ENCODE measurements around the gene EPB41L4B. TPM values are rescaled to one million over a fixed set of nuclear protein-coding genes. Genes with fewer than 3 reads are reported as not detected.

The EPB41L4B gene
- total RNA-seq, 2 donors from 2014 or later = 0.27 to 1.1 TPM

DNA sequence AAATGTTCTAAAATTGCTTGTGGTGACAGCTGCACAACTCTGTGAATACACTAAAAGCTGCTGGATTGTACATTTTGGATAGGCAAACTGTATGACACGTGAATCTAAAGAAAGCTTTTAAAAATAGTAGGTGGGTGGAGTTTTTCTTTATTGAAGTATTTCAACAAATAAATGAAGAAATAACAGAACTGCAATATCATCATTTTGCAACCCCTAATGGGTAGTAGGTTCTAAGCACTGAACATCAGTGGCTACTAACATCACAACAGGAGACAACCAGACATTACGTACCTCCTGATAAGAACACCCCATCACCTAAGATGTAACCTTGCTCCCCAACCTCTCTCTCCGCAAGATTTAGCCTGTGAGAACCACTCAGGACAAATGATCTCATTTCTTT is 38.6 kb downstream of the EPB41L4B start:
- DNase-seq (ENCODE audit: low spot score) (no peak), ATAC-seq (ENCODE audit: insufficient number of reproducible peaks, low FRiP score, low read depth) (no peak)
- Histone ChIP-seq H3K4me3 (no peak overlapping the region), H3K27me3 (replicated peaks; ENCODE audit: insufficient read depth) (no peaks in the 10 kb centered on the region), H3K27ac (no peak overlapping the region), H3K9me3 (no peaks in the 10 kb centered on the region), H3K4me1 (ENCODE audit: control insufficient read depth in 1 of 2, low read depth in 2 of 2) (no peaks in the 10 kb centered on the region), H3K36me3 (no peaks in the 10 kb centered on the region)
- TF ChIP-seq, protein P1, sequence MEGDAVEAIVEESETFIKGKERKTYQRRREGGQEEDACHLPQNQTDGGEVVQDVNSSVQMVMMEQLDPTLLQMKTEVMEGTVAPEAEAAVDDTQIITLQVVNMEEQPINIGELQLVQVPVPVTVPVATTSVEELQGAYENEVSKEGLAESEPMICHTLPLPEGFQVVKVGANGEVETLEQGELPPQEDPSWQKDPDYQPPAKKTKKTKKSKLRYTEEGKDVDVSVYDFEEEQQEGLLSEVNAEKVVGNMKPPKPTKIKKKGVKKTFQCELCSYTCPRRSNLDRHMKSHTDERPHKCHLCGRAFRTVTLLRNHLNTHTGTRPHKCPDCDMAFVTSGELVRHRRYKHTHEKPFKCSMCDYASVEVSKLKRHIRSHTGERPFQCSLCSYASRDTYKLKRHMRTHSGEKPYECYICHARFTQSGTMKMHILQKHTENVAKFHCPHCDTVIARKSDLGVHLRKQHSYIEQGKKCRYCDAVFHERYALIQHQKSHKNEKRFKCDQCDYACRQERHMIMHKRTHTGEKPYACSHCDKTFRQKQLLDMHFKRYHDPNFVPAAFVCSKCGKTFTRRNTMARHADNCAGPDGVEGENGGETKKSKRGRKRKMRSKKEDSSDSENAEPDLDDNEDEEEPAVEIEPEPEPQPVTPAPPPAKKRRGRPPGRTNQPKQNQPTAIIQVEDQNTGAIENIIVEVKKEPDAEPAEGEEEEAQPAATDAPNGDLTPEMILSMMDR (IDR thresholded peaks at IDR 0.05) = no peak

DNA sequence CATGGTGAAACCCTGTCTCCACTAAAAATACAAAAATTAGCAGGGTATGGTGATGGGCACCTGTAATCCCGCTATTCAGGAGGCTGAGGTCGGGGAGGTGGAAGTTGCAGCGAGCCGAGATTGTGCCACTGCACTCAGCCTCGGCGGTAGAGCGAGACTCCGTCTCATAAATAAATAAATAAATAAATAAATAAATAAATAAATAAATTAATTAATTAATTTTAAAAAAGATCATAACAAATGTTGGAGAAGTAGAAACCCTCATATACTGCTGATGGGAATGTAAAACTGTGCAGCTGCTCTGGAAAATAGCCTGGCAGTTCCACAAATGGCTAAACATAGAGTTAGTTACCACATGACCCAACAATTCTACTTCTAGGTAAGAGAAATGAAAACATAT is 39.3 kb downstream of the EPB41L4B start:
- no peaks in the 10 kb centered on the region for H3K36me3 ChIP-seq
- H3K4me1 ChIP-seq (ENCODE audit: control insufficient read depth in 1 of 2, low read depth in 2 of 2) = no peaks in the 10 kb centered on the region
- ATAC-seq (ENCODE audit: insufficient number of reproducible peaks, low FRiP score, low read depth) = no peak
- TF ChIP-seq, protein P1 (IDR thresholded peaks at IDR 0.05) = no peak
- no peak for DNase-seq (ENCODE audit: low spot score)
- no peak overlapping the region for H3K4me3 ChIP-seq
- no peaks in the 10 kb centered on the region for H3K27me3 ChIP-seq (replicated peaks; ENCODE audit: insufficient read depth)
- H3K9me3 ChIP-seq = no peaks in the 10 kb centered on the region
- no peak overlapping the region for H3K27ac ChIP-seq

DNA sequence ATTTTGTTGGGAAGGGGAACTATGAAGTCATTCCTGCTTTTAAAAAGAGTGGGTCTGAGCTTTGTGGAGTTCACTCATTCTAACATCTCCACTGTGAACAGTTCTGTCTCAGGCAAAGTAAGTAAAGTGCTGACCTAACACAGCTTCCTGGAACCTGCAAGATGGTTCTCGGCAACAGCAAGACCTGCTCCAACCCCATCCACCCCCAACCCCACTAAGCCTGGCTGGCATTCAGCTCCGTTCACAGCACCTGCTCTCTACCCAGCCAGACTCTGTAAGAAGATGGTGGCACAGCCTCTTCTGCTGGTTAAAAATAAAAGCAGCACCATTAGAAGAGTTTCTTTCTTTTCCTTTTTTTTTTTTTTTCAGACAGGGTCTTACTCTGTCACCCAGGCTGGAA is 42.0 kb downstream of the EPB41L4B start:
- ATAC-seq (ENCODE audit: insufficient number of reproducible peaks, low FRiP score, low read depth) = no peak

DNA sequence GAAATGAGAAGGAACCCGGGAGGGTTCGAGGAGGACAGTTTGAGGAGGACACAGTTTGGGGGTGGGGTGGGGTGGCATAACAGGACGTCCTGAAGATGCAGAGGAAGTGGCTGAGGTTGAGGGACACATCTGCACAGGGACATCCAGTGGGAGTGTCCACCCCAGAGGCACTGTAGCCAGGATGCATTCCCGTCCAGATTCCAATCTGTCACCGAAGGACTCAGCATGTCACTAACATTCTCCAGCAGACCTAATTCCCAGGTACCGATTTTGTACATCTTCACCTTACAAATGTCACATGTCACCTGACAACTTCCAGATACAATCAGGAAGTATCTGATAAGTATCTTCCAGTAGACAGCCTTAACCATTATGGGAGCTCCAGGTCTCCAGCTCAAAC is 42.6 kb downstream of the EPB41L4B start:
- Histone ChIP-seq H3K4me1 (ENCODE audit: control insufficient read depth in 1 of 2, low read depth in 2 of 2) (no peaks in the 10 kb centered on the region), H3K36me3 (no peaks in the 10 kb centered on the region), H3K9me3 (no peaks in the 10 kb centered on the region), H3K27me3 (replicated peaks; ENCODE audit: insufficient read depth) (no peaks in the 10 kb centered on the region), H3K27ac (no peak overlapping the region), H3K4me3 (no peak overlapping the region)
- TF ChIP-seq, protein P1 (IDR thresholded peaks at IDR 0.05) = no peak
- DNase-seq (ENCODE audit: low spot score) (no peak), ATAC-seq (ENCODE audit: insufficient number of reproducible peaks, low FRiP score, low read depth) (no peak)

More for the DNA sequence above, 42.0 kb downstream of the EPB41L4B start:
- no peak for DNase-seq (ENCODE audit: low spot score)
- no peaks in the 10 kb centered on the region for H3K36me3 ChIP-seq
- no peaks in the 10 kb centered on the region for H3K9me3 ChIP-seq
- TF ChIP-seq, protein P1 (IDR thresholded peaks at IDR 0.05) = no peak
- H3K27ac ChIP-seq = no peak overlapping the region
- no peaks in the 10 kb centered on the region for H3K4me1 ChIP-seq (ENCODE audit: control insufficient read depth in 1 of 2, low read depth in 2 of 2)
- no peaks in the 10 kb centered on the region for H3K27me3 ChIP-seq (replicated peaks; ENCODE audit: insufficient read depth)
- H3K4me3 ChIP-seq = no peak overlapping the region

DNA sequence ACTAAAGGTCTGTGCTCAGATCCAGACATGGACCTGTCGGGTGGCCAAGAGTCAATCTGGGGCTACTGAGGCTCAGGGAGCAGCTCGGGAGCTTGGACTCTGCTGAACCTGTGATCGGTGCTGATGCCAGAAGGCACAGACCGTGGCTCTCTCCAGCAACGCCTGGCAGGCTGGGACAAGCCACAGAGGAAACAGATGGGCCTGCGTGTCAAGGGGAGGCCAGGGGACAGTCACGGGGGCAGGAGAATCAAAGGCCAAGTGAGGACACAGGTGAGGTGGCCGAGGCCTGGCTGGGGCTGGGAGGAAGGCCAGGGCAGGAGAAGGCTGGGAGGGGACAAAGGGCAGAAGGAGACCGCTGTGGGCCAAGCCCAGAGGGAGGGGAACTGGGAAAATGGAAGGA is 43.4 kb downstream of the EPB41L4B start:
- TF ChIP-seq, protein P1 (IDR thresholded peaks at IDR 0.05) = no peak
- DNase-seq (ENCODE audit: low spot score) = no peak
- no peak overlapping the region for H3K27ac ChIP-seq
- H3K36me3 ChIP-seq = no peaks in the 10 kb centered on the region
- H3K9me3 ChIP-seq = no peaks in the 10 kb centered on the region
- H3K4me3 ChIP-seq = no peak overlapping the region
- no peaks in the 10 kb centered on the region for H3K4me1 ChIP-seq (ENCODE audit: control insufficient read depth in 1 of 2, low read depth in 2 of 2)
- ATAC-seq (ENCODE audit: insufficient number of reproducible peaks, low FRiP score, low read depth) = no peak
- H3K27me3 ChIP-seq (replicated peaks; ENCODE audit: insufficient read depth) = no peaks in the 10 kb centered on the region

Measured in thoracic aorta (tissue), 2 donors.